CD14-positive monocyte (primary cell): ENCODE measurements around the gene ALPG. TPM values are rescaled to one million over a fixed set of nuclear protein-coding genes. Genes with fewer than 3 reads are reported as not detected.
"Not testable (repeated sequence)": the region's sequence is repeated elsewhere in the genome, so short reads cannot be mapped to it uniquely, and the experiment has no call there.

Experiments
- DNase-seq, 3 donors: peaks; one replicate each; pipeline ENCODE4 v3.0.0-alpha.2; 2011 to 2022
- H2AFZ ChIP-seq: 2 replicates; pipeline ENCODE4 v1.6.0; 2012; ENCODE audit warnings: mild to moderate bottlenecking, low read depth, low read length, inconsistent platforms; ENCODE audit not compliant: insufficient read depth, poor library complexity, severe bottlenecking
- H3K27ac ChIP-seq, 2 donors: 1 replicate in 1 of 2; 2 replicates in 1 of 2; pipeline ENCODE4 v1.5.1; 2012 to 2013; ENCODE audit warnings: low read length in 2 of 2, control low read depth in 1 of 2, inconsistent platforms in 1 of 2, low read depth in 1 of 2, mild to moderate bottlenecking in 1 of 2
- H3K27me3 ChIP-seq, 2 donors: one replicate each; pipeline versions ENCODE4 v1.6.0 to v1.6.1; 2011 to 2013; ENCODE audit warnings: low read length in 2 of 2; ENCODE audit not compliant: control insufficient read depth in 2 of 2, insufficient read depth in 2 of 2
- H3K36me3 ChIP-seq, 2 donors: replicated peaks in 1 of 2; 1 replicate in 1 of 2; 2 replicates in 1 of 2; pipeline versions ENCODE4 v1.5.1 to v1.6.1; 2012 to 2013; ENCODE audit warnings: low read length in 2 of 2, control low read depth in 1 of 2, inconsistent platforms in 1 of 2, mild to moderate bottlenecking in 1 of 2; ENCODE audit not compliant: insufficient read depth in 2 of 2, control insufficient read depth in 1 of 2
- H3K4me1 ChIP-seq, 2 donors: 1 replicate in 1 of 2; 2 replicates in 1 of 2; pipeline versions ENCODE4 v1.5.1 to v1.6.1; 2012 to 2013; ENCODE audit warnings: low read length in 2 of 2, control low read depth in 1 of 2, inconsistent platforms in 1 of 2, mild to moderate bottlenecking in 1 of 2, moderate library complexity in 1 of 2; ENCODE audit not compliant: insufficient read depth in 2 of 2, control insufficient read depth in 1 of 2
- H3K4me2 ChIP-seq: replicated peaks from 2 replicates; pipeline ENCODE3; 2012; ENCODE audit warnings: low read length, moderate library complexity, mild to moderate bottlenecking; ENCODE audit not compliant: poor library complexity, severe bottlenecking; ENCODE audit errors: extremely low read depth
- H3K4me3 ChIP-seq, 3 experiments: fragments of 200-600 bp in 1 of 3; sonication (generic) in 1 of 3; replicated peaks in 1 of 3; 1 replicate in 2 of 3; 2 replicates in 1 of 3; pipeline ENCODE4 v1.5.1; 2011 to 2013; ENCODE audit warnings: low read length in 3 of 3, mild to moderate bottlenecking in 3 of 3, control low read depth in 2 of 3, low read depth in 2 of 3, inconsistent platforms in 1 of 3, moderate library complexity in 1 of 3
- H3K79me2 ChIP-seq: 2 replicates; pipeline ENCODE4 v1.6.0; 2012; ENCODE audit warnings: mild to moderate bottlenecking, control low read depth, inconsistent platforms, low read length, moderate library complexity; ENCODE audit not compliant: insufficient read depth
- H3K9ac ChIP-seq: 2 replicates; pipeline ENCODE4 v1.6.0; 2017; ENCODE audit warnings: low read length, mild to moderate bottlenecking; ENCODE audit not compliant: insufficient read depth, poor library complexity, severe bottlenecking
- H3K9me3 ChIP-seq, 2 donors: replicated peaks in 1 of 2; 1 replicate in 1 of 2; 2 replicates in 1 of 2; pipeline versions ENCODE4 v1.5.1 to v1.6.1; 2012 to 2013; ENCODE audit warnings: low read length in 2 of 2, control low read depth in 1 of 2; ENCODE audit not compliant: control insufficient read depth in 1 of 2, insufficient read depth in 1 of 2
- H4K20me1 ChIP-seq: 2 replicates; pipeline ENCODE4 v1.6.0; 2012; ENCODE audit warnings: mild to moderate bottlenecking, low read length, control low read depth, moderate library complexity; ENCODE audit not compliant: insufficient read depth
- H3K27ac Mint-ChIP-seq, 7 donors: one replicate each; pipeline ENCODE4 v1.8.0; 2020; ENCODE audit warnings: mild to moderate bottlenecking in 7 of 7, mixed read lengths in 7 of 7, moderate library complexity in 6 of 7, inconsistent platforms in 2 of 7
- H3K27me3 Mint-ChIP-seq, 3 donors: one replicate each; pipeline ENCODE4 v1.8.0; 2021 to 2022; ENCODE audit warnings: low read depth in 3 of 3, mild to moderate bottlenecking in 3 of 3, mixed read lengths in 3 of 3, moderate library complexity in 3 of 3, inconsistent platforms in 1 of 3
- H3K36me3 Mint-ChIP-seq, 2 donors: one replicate each; pipeline ENCODE4 v1.8.0; 2020; ENCODE audit warnings: mixed read lengths in 2 of 2, inconsistent platforms in 1 of 2, mild to moderate bottlenecking in 1 of 2
- H3K4me1 Mint-ChIP-seq: one replicate; pipeline ENCODE4 v1.8.0; 2020; ENCODE audit warnings: mild to moderate bottlenecking, mixed read lengths
- H3K4me3 Mint-ChIP-seq, 2 donors: one replicate each; pipeline ENCODE4 v1.8.0; 2020; ENCODE audit warnings: mild to moderate bottlenecking in 2 of 2, mixed read lengths in 2 of 2, moderate library complexity in 1 of 2
- H3K9me3 Mint-ChIP-seq, 7 donors: one replicate each; pipeline ENCODE4 v1.8.0; 2020 to 2022; ENCODE audit warnings: mixed read lengths in 7 of 7, mild to moderate bottlenecking in 6 of 7, moderate library complexity in 6 of 7, inconsistent platforms in 2 of 7
- WGBS: methylation state at CpG from one replicate; pipeline ENCODE4 v1.1.5; 2013; ENCODE audit warnings: missing lambda C conversion rate; ENCODE audit not compliant: insufficient coverage; 5-methylcytosine and 5-hydroxymethylcytosine counted together
- intact Hi-C, 2 donors: fragments of 100-400 bp; cut with micrococcal nuclease; formaldehyde crosslinking; loops; one replicate each; pipeline versions ENCODE4 v1.15.0 to v1.15.1; 2023
- polyA plus RNA-seq, 3 donors: library from polyadenylated mRNA; depleted of rRNA in 1 of 3; unstranded in 2 of 3; stranded (reverse) in 1 of 3; fragments of 300-500 nt in 2 of 3; fragments of >200 nt in 1 of 3; fragmentation: Illumina TruSeq in 2 of 3; gene quantifications; 1 replicate in 2 of 3; 2 replicates in 1 of 3; pipeline ENCODE4 v1.2.3, GENCODE V29; 2012 to 2021
- TF ChIP-seq, protein P1 (sequence below): fragments of 200-600 bp; IDR thresholded peaks from one replicate; pipeline ENCODE4 v1.8.0; 2022; ENCODE audit warnings: antibody characterized with exemption, mild to moderate bottlenecking

ALPG gene
- polyA plus RNA-seq, 3 donors = not detected

DNA sequence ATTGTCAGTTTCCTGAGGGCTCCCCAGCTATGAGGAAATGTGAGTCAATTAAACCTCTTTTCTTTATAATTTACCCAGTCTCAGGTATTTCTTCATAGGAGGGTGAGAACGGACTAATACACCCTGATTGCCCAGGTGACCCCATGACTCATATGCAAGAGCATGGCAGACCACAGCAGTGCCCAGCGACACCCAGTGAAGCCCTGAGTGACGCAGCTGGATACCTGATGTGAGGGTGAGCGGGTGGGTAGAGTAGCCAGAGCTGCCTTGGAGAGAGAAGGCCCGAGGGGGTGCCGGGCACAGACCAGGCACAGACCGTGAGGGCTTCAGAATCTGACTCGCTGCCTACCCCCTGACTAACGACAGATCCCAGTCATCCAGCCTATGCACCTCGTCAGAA lies 15.4 kb downstream of the ALPG start:
- H4K20me1 ChIP-seq = no peaks in the 10 kb centered on the region
- H3K27me3 Mint-ChIP-seq = peaks cover 50 to 71% (median 53%) of the 10 kb centered on the region in 3 donors
- H2AFZ ChIP-seq = no peak overlapping the region
- 92% methylated on average over 8 of the region's 10 CpGs for WGBS
- TF ChIP-seq, protein P1, sequence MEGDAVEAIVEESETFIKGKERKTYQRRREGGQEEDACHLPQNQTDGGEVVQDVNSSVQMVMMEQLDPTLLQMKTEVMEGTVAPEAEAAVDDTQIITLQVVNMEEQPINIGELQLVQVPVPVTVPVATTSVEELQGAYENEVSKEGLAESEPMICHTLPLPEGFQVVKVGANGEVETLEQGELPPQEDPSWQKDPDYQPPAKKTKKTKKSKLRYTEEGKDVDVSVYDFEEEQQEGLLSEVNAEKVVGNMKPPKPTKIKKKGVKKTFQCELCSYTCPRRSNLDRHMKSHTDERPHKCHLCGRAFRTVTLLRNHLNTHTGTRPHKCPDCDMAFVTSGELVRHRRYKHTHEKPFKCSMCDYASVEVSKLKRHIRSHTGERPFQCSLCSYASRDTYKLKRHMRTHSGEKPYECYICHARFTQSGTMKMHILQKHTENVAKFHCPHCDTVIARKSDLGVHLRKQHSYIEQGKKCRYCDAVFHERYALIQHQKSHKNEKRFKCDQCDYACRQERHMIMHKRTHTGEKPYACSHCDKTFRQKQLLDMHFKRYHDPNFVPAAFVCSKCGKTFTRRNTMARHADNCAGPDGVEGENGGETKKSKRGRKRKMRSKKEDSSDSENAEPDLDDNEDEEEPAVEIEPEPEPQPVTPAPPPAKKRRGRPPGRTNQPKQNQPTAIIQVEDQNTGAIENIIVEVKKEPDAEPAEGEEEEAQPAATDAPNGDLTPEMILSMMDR = no peak
- intact Hi-C loops = no loop called here
- H3K79me2 ChIP-seq = no peaks in the 10 kb centered on the region
- no peak for DNase-seq
- peaks cover 0 to 6% of the 10 kb centered on the region in 2 donors for H3K36me3 Mint-ChIP-seq
- H3K4me1 Mint-ChIP-seq = peaks cover 4% of the 10 kb centered on the region
- peaks cover 24 to 47% of the 10 kb centered on the region in 2 donors for H3K27me3 ChIP-seq
- H3K27ac ChIP-seq = no peak overlapping the region
- peaks cover 11 to 31% (median 22%) of the 10 kb centered on the region in 7 donors for H3K9me3 Mint-ChIP-seq
- H3K4me1 ChIP-seq = peaks cover 0 to 4% of the 10 kb centered on the region in 2 donors
- H3K9me3 ChIP-seq = peaks cover 16 to 22% of the 10 kb centered on the region in 2 donors
- no peaks in the 10 kb centered on the region for H3K36me3 ChIP-seq
- no peak overlapping the region for H3K4me3 ChIP-seq
- H3K4me2 ChIP-seq = no peak overlapping the region
- peak overlapping the region in 2 of 7 donors; percentile 7 to 41 for H3K27ac Mint-ChIP-seq
- no peak overlapping the region for H3K9ac ChIP-seq
- H3K4me3 Mint-ChIP-seq = peak overlapping the region in 1 of 2 donors; percentile 76

DNA sequence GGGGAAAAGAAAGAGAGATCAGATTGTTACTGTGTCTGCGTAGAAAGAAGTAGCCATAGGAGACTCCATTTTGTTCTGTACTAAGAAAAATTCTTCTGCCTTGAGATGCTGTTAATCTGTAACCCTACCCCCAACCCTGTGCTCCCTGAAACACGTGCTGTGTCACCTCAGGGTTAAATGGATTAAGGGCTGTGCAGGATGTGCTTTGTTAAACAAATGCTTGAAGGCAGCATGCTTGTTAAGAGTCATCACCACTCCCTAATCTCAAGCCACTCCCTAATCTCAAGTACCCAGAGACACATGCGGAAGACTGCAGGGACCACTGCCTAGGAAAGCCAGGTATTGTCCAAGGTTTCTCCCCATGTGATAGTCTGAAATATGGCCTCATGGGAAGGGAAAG lies 16.4 kb downstream of the ALPG start:
- H3K4me1 Mint-ChIP-seq, DNase-seq, H3K4me3 Mint-ChIP-seq: not testable (repeated sequence)

DNA sequence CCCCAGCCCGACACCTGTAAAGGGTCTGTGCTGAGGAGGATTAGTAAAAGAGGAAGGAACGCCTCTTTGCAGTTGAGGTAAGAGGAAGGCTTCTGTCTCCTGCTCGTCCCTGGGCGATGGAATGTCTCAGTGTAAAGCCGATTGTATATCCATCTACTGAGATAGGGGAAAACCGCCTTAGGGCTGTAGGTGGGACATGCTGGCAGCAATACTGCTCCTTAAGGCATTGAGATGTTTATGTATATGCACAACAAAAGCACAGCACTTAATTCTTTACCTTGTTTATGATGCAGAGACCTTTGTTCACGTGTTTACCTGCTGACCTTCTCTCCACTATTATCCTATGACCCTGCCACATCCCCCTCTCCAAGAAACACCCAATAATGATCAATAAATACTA lies 16.8 kb downstream of the ALPG start:
- H3K9ac ChIP-seq = not testable (repeated sequence)
- 75% methylated on average over 4 of the region's 7 CpGs for WGBS

More for the DNA sequence above, 16.4 kb downstream of the ALPG start:
- peaks cover 49 to 64% (median 52%) of the 10 kb centered on the region in 3 donors for H3K27me3 Mint-ChIP-seq
- H3K27ac ChIP-seq, H3K79me2 ChIP-seq, H3K4me3 ChIP-seq, H3K27ac Mint-ChIP-seq, H3K4me1 ChIP-seq, H3K36me3 Mint-ChIP-seq, H3K4me2 ChIP-seq, H3K36me3 ChIP-seq, H4K20me1 ChIP-seq, H3K9ac ChIP-seq, intact Hi-C loops, H2AFZ ChIP-seq: not testable (repeated sequence)
- WGBS = no CpG with 5 or more reads among the region's 3 CpGs
- Histone ChIP-seq H3K9me3 (peaks cover 16 to 22% of the 10 kb centered on the region in 2 donors), H3K27me3 (peaks cover 24 to 45% of the 10 kb centered on the region in 2 donors)
- peaks cover 11 to 31% (median 22%) of the 10 kb centered on the region in 7 donors for H3K9me3 Mint-ChIP-seq

More for the DNA sequence above, 16.8 kb downstream of the ALPG start:
- H2AFZ ChIP-seq, H3K36me3 ChIP-seq, H3K4me1 Mint-ChIP-seq, H3K27ac Mint-ChIP-seq, H3K79me2 ChIP-seq, H3K4me3 ChIP-seq, H4K20me1 ChIP-seq, H3K4me1 ChIP-seq, H3K4me3 Mint-ChIP-seq, H3K36me3 Mint-ChIP-seq, H3K27ac ChIP-seq, H3K4me2 ChIP-seq, DNase-seq, intact Hi-C loops: not testable (repeated sequence)
- peaks cover 11 to 31% (median 21%) of the 10 kb centered on the region in 7 donors for H3K9me3 Mint-ChIP-seq
- peaks cover 22 to 41% of the 10 kb centered on the region in 2 donors for H3K27me3 ChIP-seq
- H3K27me3 Mint-ChIP-seq = peaks cover 45 to 62% (median 48%) of the 10 kb centered on the region in 3 donors
- H3K9me3 ChIP-seq = peaks cover 16 to 22% of the 10 kb centered on the region in 2 donors
